Heart left ventricle (tissue), 16 donors: ENCODE data around the gene TRIM41. TPM values are rescaled to one million over a fixed set of nuclear protein-coding genes. Genes with fewer than 3 reads are reported as not detected.
"Not testable (repeated sequence)": the region's sequence is repeated elsewhere in the genome, so short reads cannot be mapped to it uniquely, and the experiment has no call there.

Experiments used
- ATAC-seq, 4 donors: fragments of 200-7000 bp; cut with Tn5 transposase; one replicate each; pipeline ENCODE4 v1.9.1; 2020 to 2022; ENCODE audit warnings: moderate library complexity in 4 of 4, mild to moderate bottlenecking in 3 of 4, moderate number of reproducible peaks in 1 of 4
- DNase-seq, 5 donors: peaks; one replicate each; pipeline ENCODE4 v3.0.0-alpha.2; 2020
- H3K27ac ChIP-seq, 12 donors: fragments of 200-600 bp; sonication (generic) in 4 of 12; one replicate each; pipeline versions ENCODE4 v1.5.0 to v1.8.0; 2016 to 2022; ENCODE audit warnings: mild to moderate bottlenecking in 2 of 12
- H3K27me3 ChIP-seq, 9 donors: fragments of 200-600 bp; sonication (generic) in 2 of 9; one replicate each; pipeline versions ENCODE4 v1.5.1 to v1.8.0; 2016 to 2022; ENCODE audit warnings: mild to moderate bottlenecking in 3 of 9
- H3K36me3 ChIP-seq, 9 donors: fragments of 200-600 bp; sonication (generic) in 2 of 9; one replicate each; pipeline versions ENCODE4 v1.5.0 to v1.8.0; 2018 to 2022; ENCODE audit warnings: mild to moderate bottlenecking in 2 of 9
- H3K4me1 ChIP-seq, 12 donors: fragments of 200-600 bp; sonication (generic) in 4 of 12; one replicate each; pipeline versions ENCODE4 v1.5.0 to v1.8.0; 2016 to 2022; ENCODE audit warnings: mild to moderate bottlenecking in 3 of 12
- H3K4me3 ChIP-seq, 12 donors: fragments of 200-600 bp; sonication (generic) in 4 of 12; one replicate each; pipeline versions ENCODE4 v1.5.0 to v1.8.0; 2017 to 2022; ENCODE audit warnings: mild to moderate bottlenecking in 9 of 12, moderate library complexity in 4 of 12
- H3K9me3 ChIP-seq, 12 donors: fragments of 200-600 bp; sonication (generic) in 4 of 12; one replicate each; pipeline versions ENCODE4 v1.5.0 to v1.8.0; 2016 to 2022; ENCODE audit warnings: mild to moderate bottlenecking in 1 of 12
- POLR2A ChIP-seq, 2 donors: fragments of 450-650 bp; IDR thresholded peaks; one replicate each; pipeline ENCODE4 v1.6.1; 2017; ENCODE audit warnings: antibody characterized with exemption in 2 of 2, mild to moderate bottlenecking in 2 of 2, moderate library complexity in 2 of 2
- WGBS, 4 donors: extraction: QIAGEN DNeasy Blood & Tissue Kit in 2 of 4; methylation state at CpG; one replicate each; pipeline versions ENCODE4 v1.1.5 to v1.1.7; 2013 to 2018; 5-methylcytosine and 5-hydroxymethylcytosine counted together
- intact Hi-C, 10 donors: fragments of 100-400 bp; cut with DNase I; formaldehyde crosslinking; loops; one replicate each; pipeline versions ENCODE4 v1.11.1 to v1.14.2; 2022
- polyA plus RNA-seq, 2 donors: library from polyadenylated mRNA; stranded (reverse); fragments of 200-250 nt; gene quantifications; one replicate each; pipeline ENCODE4 v1.2.3, GENCODE V29; 2013
- total RNA-seq, 9 donors: library from RNA; depleted of rRNA in 2 of 9; stranded (reverse); fragments of >200 nt in 2 of 9; fragmentation: NEBNext Ultra II Directional in 3 of 9; extraction: Animal tissue kit (Norgen Biotek cat#: 25700) in 3 of 9; gene quantifications; one replicate each; pipeline versions ENCODE4 v1.1.0 to v1.2.4, GENCODE V29; 2016 to 2023
- TF ChIP-seq, protein P1 (sequence below), 12 donors: fragments of 200-600 bp; sonication (generic) in 4 of 12; IDR thresholded peaks; one replicate each; pipeline versions ENCODE4 v1.5.0 to v1.8.0; 2018 to 2022; ENCODE audit warnings: antibody characterized with exemption in 12 of 12, mild to moderate bottlenecking in 5 of 12
- donor health status: ischemic (EF 13 %, LVEDD 7.1; RV severe dilation, severe dysfunction).
- donor health status: healthy with polysubstance abuse.
- donor health status: DM: no; HTN: yes; CAD: no.
- donor health status: DM: no; HTN: no; CAD: no.
- donor health status: ischemic (EF 25% LVEDD 6.9; RV normal size, moderate dysfunction).
- donor health status: ischemic (EF 25% LVEDD 5.7; RV mildly dilated, moderate dysfunction).
- donor health status: healthy.
- donor health status: DM: yes; HTN: yes; CAD: no.
- donor health status: ischemic (EF 35%, LVEDD 5.7; RV mildly dilated, moderate dysfunction).
- donor health status: nonischemic (EF 11% LVEDD 7.7; RV severe dilation, severe dysfunction).
- donor health status: DM: yes; HTN: yes; CAD: no.
- donor health status: PGD.
- donor health status: ischemic (EF 29% LVEDD 5.4; RV normal size, mild dysfunction).
- donor health status: nonischemic (EF 23%, LVEDD 6.1; RV moderate dilation, normal function).

Gene TRIM41
- total and polyA plus RNA-seq, 11 donors, result 12.3 to 27.3 (median 22.4) TPM

DNA sequence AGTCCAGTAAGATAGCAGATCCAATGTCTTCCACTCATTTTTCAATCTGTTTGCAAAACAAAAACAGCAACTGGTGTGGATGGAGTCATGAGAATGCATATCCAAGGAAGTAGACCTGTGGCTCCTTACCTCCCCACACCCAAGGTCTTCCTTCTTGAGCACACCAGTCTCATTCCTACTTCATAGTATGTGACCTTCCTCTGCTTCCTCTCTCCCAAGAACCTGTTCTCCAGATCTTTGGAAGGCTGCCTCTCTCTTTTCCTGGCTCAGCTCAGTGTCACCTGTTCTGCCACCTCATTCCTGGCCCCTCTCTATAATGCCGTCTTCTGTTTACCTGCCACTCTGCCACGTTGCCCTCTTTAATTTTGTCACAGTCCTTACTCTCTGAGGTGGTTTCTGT, 10.1 kb upstream of the TRIM41 start:
- peak overlapping the region in 10 of 12 donors; percentile 1 to 74 (median 46) for H3K27ac ChIP-seq

DNA sequence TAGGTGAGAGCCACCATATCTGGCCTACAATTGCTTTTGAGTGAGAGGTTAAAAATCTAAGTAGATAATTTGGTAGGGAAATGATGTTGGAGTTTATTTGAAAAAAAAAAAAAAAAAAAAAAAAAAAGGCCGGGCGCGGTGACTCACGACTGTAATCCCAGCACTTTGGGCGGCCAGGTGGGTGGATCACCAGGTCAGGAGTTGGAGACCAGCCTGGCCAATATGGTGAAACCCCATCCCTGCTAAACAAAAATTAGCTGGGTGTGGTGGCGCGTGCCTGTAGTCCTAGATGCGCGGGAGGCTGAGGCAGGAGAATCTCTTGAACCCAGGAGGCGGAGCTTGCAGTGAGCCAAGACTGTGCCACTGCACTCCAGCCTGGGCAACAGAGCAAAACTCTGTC, 8.8 kb upstream of the TRIM41 start:
- H3K9me3 ChIP-seq, H3K27ac ChIP-seq, intact Hi-C loops, DNase-seq, H3K27me3 ChIP-seq, ATAC-seq, H3K36me3 ChIP-seq, H3K4me3 ChIP-seq: not testable (repeated sequence)
- peaks cover 0 to 43% (median 17%) of the 10 kb centered on the region in 12 donors for H3K4me1 ChIP-seq
- WGBS, 4 donors, result 86 to 95% (median 93%) methylated on average over 10 of the region's 10 CpGs

More for the DNA sequence above, 10.1 kb upstream of the TRIM41 start:
- no peak for DNase-seq
- intact Hi-C loops, result no loop called here
- Histone ChIP-seq H3K9me3 (no peaks in the 10 kb centered on the region), H3K36me3 (no peaks in the 10 kb centered on the region), H3K27me3 (no peaks in the 10 kb centered on the region), H3K4me1 (peaks cover 0 to 35% (median 15%) of the 10 kb centered on the region in 12 donors), H3K4me3 (no peak overlapping the region)
- no peak for ATAC-seq
- 42 to 65% (median 54%) methylated on average over 2 of the region's 2 CpGs for WGBS, 4 donors
- no peak for TF ChIP-seq POLR2A (IDR thresholded peaks at IDR 0.05)
- TF ChIP-seq, protein P1, sequence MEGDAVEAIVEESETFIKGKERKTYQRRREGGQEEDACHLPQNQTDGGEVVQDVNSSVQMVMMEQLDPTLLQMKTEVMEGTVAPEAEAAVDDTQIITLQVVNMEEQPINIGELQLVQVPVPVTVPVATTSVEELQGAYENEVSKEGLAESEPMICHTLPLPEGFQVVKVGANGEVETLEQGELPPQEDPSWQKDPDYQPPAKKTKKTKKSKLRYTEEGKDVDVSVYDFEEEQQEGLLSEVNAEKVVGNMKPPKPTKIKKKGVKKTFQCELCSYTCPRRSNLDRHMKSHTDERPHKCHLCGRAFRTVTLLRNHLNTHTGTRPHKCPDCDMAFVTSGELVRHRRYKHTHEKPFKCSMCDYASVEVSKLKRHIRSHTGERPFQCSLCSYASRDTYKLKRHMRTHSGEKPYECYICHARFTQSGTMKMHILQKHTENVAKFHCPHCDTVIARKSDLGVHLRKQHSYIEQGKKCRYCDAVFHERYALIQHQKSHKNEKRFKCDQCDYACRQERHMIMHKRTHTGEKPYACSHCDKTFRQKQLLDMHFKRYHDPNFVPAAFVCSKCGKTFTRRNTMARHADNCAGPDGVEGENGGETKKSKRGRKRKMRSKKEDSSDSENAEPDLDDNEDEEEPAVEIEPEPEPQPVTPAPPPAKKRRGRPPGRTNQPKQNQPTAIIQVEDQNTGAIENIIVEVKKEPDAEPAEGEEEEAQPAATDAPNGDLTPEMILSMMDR (IDR thresholded peaks at IDR 0.05), result no peak

DNA sequence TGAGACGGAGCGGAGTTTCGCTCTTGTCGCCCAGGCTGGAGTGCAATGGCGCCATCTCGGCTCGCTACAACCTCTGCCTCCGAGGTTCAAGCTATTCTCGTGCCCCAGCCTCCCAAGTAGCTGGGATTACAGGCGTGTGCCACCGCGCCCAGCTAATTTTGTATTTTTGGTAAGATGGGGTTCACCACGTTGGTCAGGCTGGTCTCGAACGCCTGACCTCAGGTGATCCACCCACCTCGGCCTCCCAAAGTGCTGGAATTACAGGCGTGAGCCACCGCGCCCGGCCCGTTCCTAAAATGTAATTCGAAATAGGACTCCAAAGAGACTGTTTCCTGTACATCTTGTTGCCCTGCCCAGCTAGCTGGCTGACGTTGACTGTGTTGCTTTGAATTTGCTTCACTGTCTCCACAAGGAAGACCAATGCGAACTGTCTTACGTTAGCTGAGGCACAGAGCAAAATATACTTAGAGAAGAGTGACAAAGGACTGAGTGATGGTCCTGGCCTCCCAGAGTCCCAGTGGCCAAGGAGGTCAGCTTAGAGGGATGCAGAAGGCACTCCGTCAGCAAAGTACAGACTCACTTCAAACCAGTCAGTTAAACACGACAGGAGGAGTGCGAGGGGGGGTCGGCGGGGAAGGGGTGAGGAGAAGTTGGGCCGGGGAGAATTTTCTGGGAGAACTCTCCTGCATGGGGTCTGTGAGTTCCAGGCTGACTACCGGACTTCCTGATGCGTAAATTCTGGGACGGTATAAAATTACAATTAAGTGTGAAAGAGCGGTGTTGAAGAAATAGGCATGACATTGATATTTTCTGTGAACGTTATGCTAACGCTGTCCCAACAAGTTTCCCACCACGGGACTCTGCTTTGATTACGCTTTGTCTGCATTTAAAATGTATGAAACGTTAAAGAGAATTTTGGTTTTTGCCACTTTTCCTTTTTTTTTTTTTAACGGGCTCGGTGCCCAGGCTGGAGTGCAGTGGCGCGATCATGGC, 6.8 kb upstream of the TRIM41 start:
- no peaks in the 10 kb centered on the region for H3K36me3 ChIP-seq
- peak overlapping the region in 11 of 12 donors; percentile 31 to 64 (median 53) for H3K4me3 ChIP-seq
- H3K27me3 ChIP-seq, result no peaks in the 10 kb centered on the region
- H3K4me1 ChIP-seq, result peaks cover 0 to 41% (median 16%) of the 10 kb centered on the region in 12 donors
- WGBS, 4 donors, result 18 to 54% (median 30%) methylated on average over 44 of the region's 44 CpGs
- H3K27ac ChIP-seq, result peak overlapping the region in 8 of 12 donors; percentile 4 to 79 (median 67)
- no peak for DNase-seq
- ATAC-seq, result no peak
- intact Hi-C loops, result no loop called here
- H3K9me3 ChIP-seq, result no peaks in the 10 kb centered on the region
- TF ChIP-seq, protein P1 (IDR thresholded peaks at IDR 0.05), result no peak
- TF ChIP-seq POLR2A (IDR thresholded peaks at IDR 0.05), result no peak

DNA sequence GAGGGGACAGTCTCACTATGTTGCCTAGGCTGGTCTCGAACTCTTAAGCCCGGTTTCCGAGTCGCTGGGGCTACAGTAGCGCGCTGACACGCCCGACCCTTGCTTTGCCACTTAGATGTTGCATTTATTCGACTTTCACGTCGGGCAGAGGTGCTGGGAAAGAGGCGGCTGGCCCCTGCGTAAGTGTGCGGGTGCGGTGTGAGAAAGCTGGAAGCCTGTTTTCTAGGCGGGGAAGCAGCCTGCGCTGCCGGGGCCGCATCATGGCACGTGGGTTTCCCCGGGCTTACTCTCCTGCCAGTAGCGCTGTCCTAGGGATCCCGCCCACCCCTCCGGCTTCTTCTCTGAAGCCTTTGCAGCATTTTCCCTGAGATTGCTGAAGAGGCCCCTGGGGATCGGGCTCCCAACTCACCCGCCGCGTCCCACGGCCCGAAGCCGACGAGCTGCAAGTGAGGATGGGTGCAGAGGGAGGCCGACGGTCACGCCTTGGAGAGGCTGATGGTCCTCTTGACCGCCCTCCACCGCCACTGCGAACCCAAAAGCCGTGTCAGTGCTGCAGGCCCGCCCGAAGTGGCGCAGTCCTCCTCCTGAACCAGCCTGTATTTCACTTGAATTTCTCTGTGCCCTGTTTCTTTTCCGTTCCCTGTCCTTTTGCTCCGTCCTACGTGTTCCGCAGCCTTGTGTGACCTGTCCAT, 5.8 kb upstream of the TRIM41 start:
- intact Hi-C loops, result no loop called here
- no peaks in the 10 kb centered on the region for H3K27me3 ChIP-seq
- TF ChIP-seq POLR2A (IDR thresholded peaks at IDR 0.05), result no peak
- TF ChIP-seq, protein P1 (IDR thresholded peaks at IDR 0.05), result peak in 4 of 12 donors; percentile 7 to 39 (median 11)
- peak overlapping the region in 11 of 12 donors; percentile 31 to 64 (median 53) for H3K4me3 ChIP-seq
- 0 to 1% (median 0%) methylated on average over 33 to 46 of the region's 46 CpGs for WGBS, 4 donors
- DNase-seq (peak in 3 of 5 donors; percentile 52 to 78 (median 60)), ATAC-seq (peak; percentile 17 to 42 (median 24))
- H3K27ac ChIP-seq, result peak overlapping the region in 11 of 12 donors; percentile 4 to 79 (median 70)
- no peaks in the 10 kb centered on the region for H3K9me3 ChIP-seq
- H3K4me1 ChIP-seq, result peaks cover 0 to 44% (median 15%) of the 10 kb centered on the region in 12 donors
- H3K36me3 ChIP-seq, result no peaks in the 10 kb centered on the region
